HUES64 (cell line): ENCODE measurements around the gene ZNF143.

Experiments
- H3K27ac ChIP-seq: 2 replicates; pipeline ENCODE4 v1.7.0; 2013; ENCODE audit warnings: low read depth, low read length, inconsistent platforms
- H3K27me3 ChIP-seq: 2 replicates; pipeline ENCODE4 v1.6.1; 2013; ENCODE audit warnings: mild to moderate bottlenecking, low read length; ENCODE audit not compliant: insufficient read depth
- H3K36me3 ChIP-seq: 2 replicates; pipeline ENCODE4 v1.6.1; 2013; ENCODE audit warnings: mild to moderate bottlenecking, low read length; ENCODE audit not compliant: insufficient read depth
- H3K4me1 ChIP-seq: 2 replicates; pipeline ENCODE4 v1.6.1; 2013; ENCODE audit warnings: mild to moderate bottlenecking, low read length, moderate library complexity; ENCODE audit not compliant: insufficient read depth
- H3K4me3 ChIP-seq: 2 replicates; pipeline ENCODE4 v1.5.1; 2013; ENCODE audit warnings: mild to moderate bottlenecking, low read length, moderate library complexity
- H3K9ac ChIP-seq: 2 replicates; pipeline ENCODE4 v1.6.1; 2013; ENCODE audit warnings: mild to moderate bottlenecking, low read depth, low read length
- H3K9me3 ChIP-seq: 2 replicates; pipeline ENCODE4 v1.6.1; 2013; ENCODE audit warnings: low read depth, low read length; ENCODE audit not compliant: insufficient read depth
- WGBS: fragments of 150-250, 120-280 bp; methylation state at CpG from one replicate; pipeline ENCODE4 v1.1.7; 2013; ENCODE audit warnings: missing lambda C conversion rate; 5-methylcytosine and 5-hydroxymethylcytosine counted together

Gene ZNF143

GRCh38 chr11:9569588-9570164, 108.9 kb downstream of the ZNF143 start:
- peaks cover 54% of the 10 kb centered on the region for H3K4me1 ChIP-seq
- no peaks in the 10 kb centered on the region for H3K27me3 ChIP-seq
- H3K27ac ChIP-seq, result peak overlapping the region; percentile 79
- H3K36me3 ChIP-seq, result no peaks in the 10 kb centered on the region
- peak overlapping the region; percentile 75 for H3K9ac ChIP-seq
- WGBS, result 75% methylated on average over 5 of the region's 5 CpGs
- no peak overlapping the region for H3K4me3 ChIP-seq
- no peaks in the 10 kb centered on the region for H3K9me3 ChIP-seq

GRCh38 chr11:9570313-9571025, 109.7 kb downstream of the ZNF143 start:
- Histone ChIP-seq H3K9ac (no peak overlapping the region), H3K4me3 (no peak overlapping the region), H3K36me3 (peaks cover 2% of the 10 kb centered on the region), H3K27ac (no peak overlapping the region), H3K27me3 (no peaks in the 10 kb centered on the region), H3K4me1 (peaks cover 47% of the 10 kb centered on the region), H3K9me3 (no peaks in the 10 kb centered on the region)
- 83% methylated on average over 8 of the region's 9 CpGs for WGBS

- Histone ChIP-seq H3K4me3 (no peak overlapping the region), H3K36me3 (peaks cover 9% of the 10 kb centered on the region), H3K9ac (no peak overlapping the region), H3K27ac (no peak overlapping the region), H3K9me3 (no peaks in the 10 kb centered on the region), H3K4me1 (peaks cover 44% of the 10 kb centered on the region), H3K27me3 (no peaks in the 10 kb centered on the region)
- 84% methylated on average over 8 of the region's 8 CpGs for WGBS
These were observed 110.4 kb downstream of the ZNF143 start for GRCh38 chr11:9571071-9571762.

- H3K4me1 ChIP-seq, result peaks cover 44% of the 10 kb centered on the region
- no peak overlapping the region for H3K27ac ChIP-seq
- H3K9ac ChIP-seq, result 0 out of 2 replicates have a peak overlapping the region, but pooled peaks have one; percentile 22
- no peaks in the 10 kb centered on the region for H3K9me3 ChIP-seq
- H3K4me3 ChIP-seq, result 0 out of 2 replicates have a peak overlapping the region, but pooled peaks have one; percentile 83
- peaks cover 14% of the 10 kb centered on the region for H3K36me3 ChIP-seq
- no peaks in the 10 kb centered on the region for H3K27me3 ChIP-seq
- WGBS, result 83% methylated on average over 6 of the region's 6 CpGs
These were observed 110.9 kb downstream of the ZNF143 start for GRCh38 chr11:9571763-9572115.

GRCh38 chr11:9573052-9573774, 112.4 kb downstream of the ZNF143 start, which contains the start of gene WEE1:
WEE1 (plus strand) TSS chr11:9573670; CDS start chr11:9573934, 264 bp downstream.
- Histone ChIP-seq H3K27me3 (no peaks in the 10 kb centered on the region), H3K4me1 (peaks cover 51% of the 10 kb centered on the region), H3K9ac (peak within 1 kb of the TSS; percentile 96), H3K36me3 (peaks cover 29% of the 10 kb centered on the region), H3K4me3 (peak within 1 kb of the TSS; percentile 83), H3K9me3 (no peaks in the 10 kb centered on the region), H3K27ac (peak within 1 kb of the TSS; percentile 98)
- under 1% methylated on average over 73 of the region's 73 CpGs for WGBS

- Histone ChIP-seq H3K4me1 (peaks cover 47% of the 10 kb centered on the region), H3K36me3 (peaks cover 35% of the 10 kb centered on the region), H3K9ac (peak overlapping the region; percentile 96), H3K4me3 (peak overlapping the region; percentile 83), H3K9me3 (no peaks in the 10 kb centered on the region), H3K27me3 (no peaks in the 10 kb centered on the region), H3K27ac (peak overlapping the region; percentile 98)
- under 1% methylated on average over 122 of the region's 122 CpGs for WGBS
These were observed 113.2 kb downstream of the ZNF143 start for GRCh38 chr11:9573775-9574621.

- no peaks in the 10 kb centered on the region for H3K27me3 ChIP-seq
- H3K4me1 ChIP-seq, result peaks cover 40% of the 10 kb centered on the region
- peak overlapping the region; percentile 96 for H3K9ac ChIP-seq
- peaks cover 43% of the 10 kb centered on the region for H3K36me3 ChIP-seq
- peak overlapping the region; percentile 83 for H3K4me3 ChIP-seq
- WGBS, result under 1% methylated on average over 43 of the region's 43 CpGs
- H3K27ac ChIP-seq, result peak overlapping the region; percentile 98
- no peaks in the 10 kb centered on the region for H3K9me3 ChIP-seq
These were observed 113.9 kb downstream of the ZNF143 start for GRCh38 chr11:9574622-9575259.

- peak overlapping the region; percentile 96 for H3K9ac ChIP-seq
- H3K9me3 ChIP-seq, result no peaks in the 10 kb centered on the region
- H3K27me3 ChIP-seq, result no peaks in the 10 kb centered on the region
- peaks cover 37% of the 10 kb centered on the region for H3K4me1 ChIP-seq
- peak overlapping the region; percentile 98 for H3K27ac ChIP-seq
- WGBS, result 5% methylated on average over 17 of the region's 17 CpGs
- peaks cover 51% of the 10 kb centered on the region for H3K36me3 ChIP-seq
- H3K4me3 ChIP-seq, result peak overlapping the region; percentile 83
These were observed 114.7 kb downstream of the ZNF143 start for GRCh38 chr11:9575260-9576240.

GRCh38 chr11:9576701-9577381, 116.0 kb downstream of the ZNF143 start:
- WGBS, result 86% methylated on average over 3 of the region's 4 CpGs
- Histone ChIP-seq H3K9me3 (no peaks in the 10 kb centered on the region), H3K27ac (no peak overlapping the region), H3K4me1 (peaks cover 26% of the 10 kb centered on the region), H3K9ac (peak overlapping the region; percentile 96), H3K27me3 (no peaks in the 10 kb centered on the region), H3K36me3 (peaks cover 64% of the 10 kb centered on the region), H3K4me3 (peak overlapping the region; percentile 83)
